Measurements from ENCODE around the gene IQCB1.

DNA sequence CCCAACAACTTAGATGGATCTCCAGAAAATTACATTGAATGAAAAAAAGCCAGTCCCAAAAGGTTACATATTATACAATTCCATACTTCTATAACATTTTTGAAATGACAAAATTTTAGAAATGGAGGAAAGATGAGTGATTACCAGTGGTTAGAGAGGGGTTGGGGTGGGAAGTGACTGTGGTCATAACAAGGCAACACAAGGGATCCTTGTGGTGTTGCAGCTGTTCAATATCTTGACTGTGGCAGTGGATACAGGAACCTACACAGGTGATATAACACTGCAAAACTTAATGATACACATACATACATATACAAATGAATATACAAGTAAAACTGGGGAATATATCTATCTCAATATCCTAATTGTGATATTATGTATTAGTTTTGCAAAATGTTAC, 95.0 kb downstream of the IQCB1 start:
- TF ChIP-seq, protein P1, sequence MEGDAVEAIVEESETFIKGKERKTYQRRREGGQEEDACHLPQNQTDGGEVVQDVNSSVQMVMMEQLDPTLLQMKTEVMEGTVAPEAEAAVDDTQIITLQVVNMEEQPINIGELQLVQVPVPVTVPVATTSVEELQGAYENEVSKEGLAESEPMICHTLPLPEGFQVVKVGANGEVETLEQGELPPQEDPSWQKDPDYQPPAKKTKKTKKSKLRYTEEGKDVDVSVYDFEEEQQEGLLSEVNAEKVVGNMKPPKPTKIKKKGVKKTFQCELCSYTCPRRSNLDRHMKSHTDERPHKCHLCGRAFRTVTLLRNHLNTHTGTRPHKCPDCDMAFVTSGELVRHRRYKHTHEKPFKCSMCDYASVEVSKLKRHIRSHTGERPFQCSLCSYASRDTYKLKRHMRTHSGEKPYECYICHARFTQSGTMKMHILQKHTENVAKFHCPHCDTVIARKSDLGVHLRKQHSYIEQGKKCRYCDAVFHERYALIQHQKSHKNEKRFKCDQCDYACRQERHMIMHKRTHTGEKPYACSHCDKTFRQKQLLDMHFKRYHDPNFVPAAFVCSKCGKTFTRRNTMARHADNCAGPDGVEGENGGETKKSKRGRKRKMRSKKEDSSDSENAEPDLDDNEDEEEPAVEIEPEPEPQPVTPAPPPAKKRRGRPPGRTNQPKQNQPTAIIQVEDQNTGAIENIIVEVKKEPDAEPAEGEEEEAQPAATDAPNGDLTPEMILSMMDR (conservative IDR thresholded peaks at IDR 0.05; ENCODE audit: low read length): no peak
- no peak for TF ChIP-seq EZH2phosphoT487 (IDR thresholded peaks at IDR 0.05; ENCODE audit: borderline replicate concordance)

Data from Loucy (cell line).